Stimulated activated CD8-positive, alpha-beta memory T cell treated with anti-CD3 and anti-CD28 coated beads, Interleukin-12 subunit alpha, Interleukin-12 subunit beta, amount 100 ng/mL, for 24 hours (primary cell): ENCODE results near the gene SDF2.
A peak's percentile ranks its signal among the peaks of the same experiment; 100 is the strongest.

Experiments used
- DNase-seq: peaks from one replicate; pipeline ENCODE4 v3.0.0-alpha.2; 2020; ENCODE audit errors: extremely low read depth

SDF2 gene, protein sequence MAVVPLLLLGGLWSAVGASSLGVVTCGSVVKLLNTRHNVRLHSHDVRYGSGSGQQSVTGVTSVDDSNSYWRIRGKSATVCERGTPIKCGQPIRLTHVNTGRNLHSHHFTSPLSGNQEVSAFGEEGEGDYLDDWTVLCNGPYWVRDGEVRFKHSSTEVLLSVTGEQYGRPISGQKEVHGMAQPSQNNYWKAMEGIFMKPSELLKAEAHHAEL

DNA sequence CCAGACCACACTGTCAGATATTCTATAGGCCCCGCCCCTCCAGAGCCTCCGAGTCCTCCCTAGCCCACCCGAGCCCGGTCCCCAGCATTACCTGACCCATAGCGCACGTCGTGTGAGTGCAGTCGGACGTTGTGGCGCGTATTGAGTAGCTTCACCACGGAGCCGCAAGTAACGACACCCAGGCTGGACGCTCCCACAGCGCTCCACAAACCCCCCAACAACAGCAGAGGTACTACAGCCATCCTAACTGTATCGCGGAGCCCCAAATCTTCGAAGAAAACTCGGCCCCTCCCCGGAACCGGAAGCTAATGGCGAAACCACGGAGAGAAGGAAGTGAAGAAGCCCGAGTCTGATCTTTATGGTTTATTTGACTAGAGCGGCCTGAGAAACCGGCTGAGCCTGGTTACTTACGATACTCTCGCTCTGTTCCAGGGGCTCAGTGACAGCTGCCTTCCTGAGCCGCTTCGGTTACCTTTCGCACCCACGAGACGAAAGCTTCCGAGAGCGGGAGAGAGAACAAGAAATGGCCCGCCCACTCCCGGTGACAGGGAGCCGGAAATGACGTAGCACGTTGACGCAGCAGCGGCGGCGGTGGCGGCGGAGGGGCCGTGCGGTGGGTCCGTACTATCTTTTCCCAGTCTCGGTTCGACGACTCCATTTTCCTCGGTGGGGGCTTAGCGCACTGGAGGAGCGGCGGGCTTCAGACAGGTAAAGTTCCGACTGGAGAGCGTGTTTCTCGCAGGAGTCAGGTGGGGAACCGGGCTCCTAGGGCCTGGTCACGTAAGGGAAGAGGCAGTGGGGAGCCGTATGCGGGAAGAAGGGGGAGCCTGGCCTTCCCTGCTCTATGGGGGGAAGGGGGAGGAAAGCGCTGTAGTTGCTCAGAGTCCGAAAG lies at the start of gene SDF2, which contains the start of gene SUPT6H:
SDF2 (minus strand) TSS at position 272 of the 892 bp plus-strand sequence; CDS start at position 242, 30 bp downstream.
SUPT6H (plus strand) TSS at position 571 of the 892 bp plus-strand sequence. CDS start 11,197 bp downstream, outside the sequence.
- DNase-seq: peak; percentile 89

DNA sequence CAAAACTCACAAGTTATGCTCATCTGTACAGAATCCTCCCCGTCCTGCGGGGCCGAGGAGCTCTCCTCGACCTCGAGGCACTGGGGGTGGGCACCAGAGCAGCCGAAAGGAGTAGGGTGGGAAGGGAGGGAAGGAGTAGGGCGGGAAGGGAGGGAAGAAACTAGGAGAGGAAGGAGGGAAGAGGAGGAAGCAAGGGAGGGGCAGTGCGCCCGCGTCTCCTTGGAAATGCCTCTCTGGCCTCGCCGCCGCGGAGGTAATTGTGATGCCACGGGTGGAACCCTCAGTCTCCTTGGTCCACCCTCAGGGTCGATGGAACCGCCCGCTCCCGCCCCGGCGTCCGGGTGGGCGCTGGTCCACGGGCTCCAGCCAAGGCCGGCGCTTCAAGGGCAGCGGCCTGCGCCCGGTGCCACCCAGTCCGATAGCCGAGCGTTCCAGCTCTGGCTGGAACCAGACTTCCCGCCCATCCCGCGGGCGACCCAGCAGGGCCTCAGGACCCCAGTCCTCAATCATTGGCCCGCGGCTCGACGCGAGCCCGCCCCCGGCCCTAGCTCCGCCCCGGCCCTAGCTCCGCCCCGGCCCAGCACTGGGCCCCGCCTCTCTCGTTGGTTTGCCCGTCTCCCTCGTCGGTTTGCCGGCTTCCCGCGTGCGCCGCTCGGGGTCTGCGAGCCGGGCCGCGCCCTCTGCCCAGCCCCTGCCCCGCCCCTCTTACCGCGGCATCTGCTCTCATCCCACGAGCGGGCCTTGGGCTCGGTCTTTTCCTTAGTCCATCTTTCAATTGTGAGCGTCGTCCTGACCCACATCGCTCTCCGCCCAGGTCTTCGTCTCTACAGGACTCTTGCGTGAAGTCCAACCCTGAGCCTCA lies 49.4 kb upstream of the SDF2 start:
- no peak for DNase-seq

DNA sequence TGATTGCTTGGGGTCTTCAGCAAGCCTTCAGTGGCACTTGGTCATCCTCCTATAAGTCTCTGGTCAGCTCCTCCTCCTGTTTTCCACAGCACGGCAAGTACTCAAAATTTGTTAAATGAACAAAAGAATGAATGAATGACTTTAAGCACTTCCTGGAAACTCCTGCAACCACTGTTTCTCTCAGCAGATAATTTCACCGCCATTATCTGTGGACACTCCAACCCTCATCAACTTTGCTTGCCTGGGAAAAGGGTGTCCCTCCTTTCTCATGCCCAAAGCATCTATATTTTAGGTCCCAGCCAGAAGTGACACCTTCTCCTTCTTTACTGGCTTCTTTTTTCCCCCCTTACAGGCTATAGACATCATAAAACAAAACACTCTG lies 45.6 kb upstream of the SDF2 start:
- DNase-seq: no peak

DNA sequence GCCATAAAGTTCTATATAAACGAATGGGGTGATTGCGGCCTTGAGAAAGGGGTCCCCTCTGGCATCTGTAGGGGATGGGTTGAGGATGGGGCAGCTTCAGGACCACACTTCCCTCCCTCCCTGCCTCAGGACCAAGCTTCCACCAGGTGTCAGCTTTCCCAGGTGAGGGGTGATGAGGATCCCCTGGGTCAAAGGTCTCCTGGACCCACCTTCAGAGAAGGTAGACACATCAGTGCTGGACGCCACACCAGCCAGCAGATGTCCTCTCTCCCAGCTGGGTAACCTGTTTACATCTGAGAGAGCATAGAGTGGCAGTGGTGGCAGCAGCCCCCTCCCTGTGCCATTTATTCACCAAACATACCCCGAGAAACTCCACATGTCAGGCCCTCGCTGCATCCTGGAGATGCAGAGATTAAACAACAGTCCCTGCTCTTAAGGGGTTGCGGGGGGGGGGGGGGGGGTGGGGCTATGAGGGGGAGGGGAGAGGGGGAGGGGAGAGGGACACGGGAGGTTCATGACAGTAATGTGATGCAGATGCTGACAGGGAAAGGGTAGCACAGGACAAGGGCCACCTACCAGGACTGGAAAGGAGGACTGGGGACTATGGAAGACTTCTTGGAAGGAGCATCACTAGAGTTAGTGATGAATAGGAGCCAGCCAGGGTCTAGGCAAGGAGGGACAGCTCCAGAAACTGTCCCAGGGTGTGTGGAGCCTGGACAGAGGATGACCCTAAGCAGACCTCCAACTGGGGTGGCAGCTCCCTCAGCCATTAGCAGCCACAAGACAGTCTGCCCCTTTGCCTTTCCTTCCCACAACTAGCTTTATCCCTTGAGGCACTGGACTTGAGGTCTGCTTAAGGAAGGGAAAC lies 45.0 kb upstream of the SDF2 start:
- no peak for DNase-seq

DNA sequence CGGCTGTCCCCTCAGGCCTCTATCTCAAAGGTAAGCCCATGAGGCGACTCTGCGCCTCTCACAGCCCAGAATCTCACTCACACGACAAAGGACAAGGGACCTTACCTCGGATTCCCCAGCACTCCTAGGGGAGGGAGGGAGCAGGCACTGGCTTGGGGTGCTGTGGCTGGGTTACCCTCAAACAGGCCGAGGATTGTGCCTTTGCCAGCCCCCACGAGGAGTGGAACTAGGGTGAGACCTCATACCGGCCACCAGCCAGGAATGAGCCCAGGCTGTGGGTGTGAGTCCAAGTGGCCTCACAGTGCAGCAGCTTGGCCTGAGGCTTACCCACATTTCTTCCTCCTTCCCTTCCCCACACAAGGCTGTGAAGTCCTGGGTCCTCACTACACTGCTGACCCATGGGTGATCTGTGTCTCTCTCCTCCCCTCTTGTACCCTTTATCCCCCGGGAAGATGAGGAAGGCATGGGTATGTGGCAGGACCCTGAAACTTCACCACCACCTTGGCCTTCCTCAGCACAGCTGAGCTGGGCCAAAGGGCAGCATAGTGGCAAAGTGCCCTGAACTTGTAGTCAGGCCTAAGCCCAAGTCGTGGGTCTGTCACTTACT lies 44.1 kb upstream of the SDF2 start:
- no peak for DNase-seq

DNA sequence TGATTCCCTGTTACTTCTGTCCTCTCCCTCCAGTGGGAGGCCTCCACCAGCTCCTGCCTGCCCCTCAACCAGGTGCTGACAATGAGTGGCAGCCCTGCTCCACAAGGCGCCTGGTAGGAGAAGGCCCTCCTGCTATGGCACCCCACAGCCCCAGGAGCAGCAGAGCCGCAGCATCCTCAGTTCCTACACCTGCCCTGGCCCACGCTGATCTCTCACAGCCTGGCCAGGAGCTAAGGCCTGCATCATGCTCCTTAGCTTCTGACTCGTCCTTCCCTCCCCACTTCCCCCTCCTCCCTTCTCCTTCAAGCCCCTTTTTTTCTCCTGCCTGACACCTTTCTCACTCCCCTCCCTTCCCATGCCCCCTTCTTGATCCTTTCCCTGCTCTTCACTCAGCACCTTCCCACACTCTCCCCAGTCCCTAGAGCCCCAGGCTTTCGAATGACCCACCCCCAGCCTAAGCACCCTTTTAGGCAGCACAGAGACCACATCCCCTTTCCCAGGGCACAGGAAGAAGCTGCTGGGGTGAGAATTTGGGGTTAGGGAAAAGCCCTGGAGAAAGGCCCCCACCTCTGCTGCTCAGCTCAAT lies 43.5 kb upstream of the SDF2 start:
- DNase-seq: no peak

DNA sequence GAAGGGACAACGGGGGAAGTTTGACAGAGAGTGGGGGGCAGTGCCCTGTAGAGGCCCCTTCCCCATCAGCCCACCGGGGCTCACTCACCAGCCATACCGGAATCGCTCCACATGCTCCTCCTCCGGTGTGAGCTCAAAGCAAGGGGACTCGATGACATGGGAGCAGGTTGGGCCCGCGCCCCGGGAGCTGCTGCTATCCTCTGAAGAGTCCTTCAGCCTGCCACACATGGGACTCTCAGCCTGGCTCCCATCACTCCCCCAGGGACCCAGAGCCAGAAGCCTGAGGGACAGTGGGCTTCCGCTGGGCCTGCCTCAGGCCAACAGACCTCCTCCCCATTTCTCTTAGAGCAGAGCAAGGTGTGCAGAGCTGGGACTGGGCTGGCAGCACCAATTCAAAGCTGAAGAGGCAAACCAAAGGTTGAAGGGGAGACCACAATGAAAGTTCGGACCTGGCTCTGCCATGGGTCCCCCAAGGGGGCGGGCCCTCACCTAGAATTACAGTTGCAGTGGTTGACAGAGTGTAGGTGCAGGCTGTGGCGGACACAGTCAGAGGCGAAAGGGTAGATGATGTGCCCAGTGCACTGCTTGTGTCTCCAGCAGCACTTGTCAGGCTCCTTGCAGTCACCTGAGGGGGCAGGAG lies 42.6 kb upstream of the SDF2 start:
- DNase-seq: no peak

DNA sequence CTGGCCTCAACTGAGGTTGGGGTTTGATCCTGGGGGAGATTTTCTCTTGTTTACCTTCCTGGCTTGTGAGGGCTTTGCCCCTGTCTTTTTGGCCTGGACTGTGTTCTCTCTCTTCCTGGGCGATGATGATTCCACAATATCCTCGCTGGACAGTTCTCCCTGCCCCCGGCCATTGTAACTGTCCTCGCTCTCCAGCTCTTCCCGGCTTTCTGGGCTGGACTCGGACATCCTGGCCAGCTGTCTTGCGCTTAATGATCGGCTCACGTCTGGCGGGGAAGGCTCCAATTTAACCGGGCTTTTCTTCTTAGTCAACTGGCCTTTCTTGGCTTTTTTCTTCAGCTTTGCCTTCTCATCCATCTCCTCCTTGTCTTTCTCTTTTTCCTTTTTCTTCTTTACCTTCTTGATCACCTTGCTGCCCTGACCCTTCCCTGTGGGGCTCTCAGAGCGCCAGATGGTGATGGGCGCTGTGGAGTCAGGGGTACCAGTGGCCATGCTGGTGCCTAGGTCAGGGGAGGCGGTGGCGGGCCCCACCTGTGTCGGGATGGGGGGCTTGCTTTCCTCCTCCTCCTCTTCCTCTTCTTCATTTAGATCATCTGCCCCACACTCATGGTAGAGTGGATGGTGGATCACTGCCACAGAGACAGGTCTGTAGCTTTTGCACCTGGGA lies 42.0 kb upstream of the SDF2 start:
- no peak for DNase-seq

DNA sequence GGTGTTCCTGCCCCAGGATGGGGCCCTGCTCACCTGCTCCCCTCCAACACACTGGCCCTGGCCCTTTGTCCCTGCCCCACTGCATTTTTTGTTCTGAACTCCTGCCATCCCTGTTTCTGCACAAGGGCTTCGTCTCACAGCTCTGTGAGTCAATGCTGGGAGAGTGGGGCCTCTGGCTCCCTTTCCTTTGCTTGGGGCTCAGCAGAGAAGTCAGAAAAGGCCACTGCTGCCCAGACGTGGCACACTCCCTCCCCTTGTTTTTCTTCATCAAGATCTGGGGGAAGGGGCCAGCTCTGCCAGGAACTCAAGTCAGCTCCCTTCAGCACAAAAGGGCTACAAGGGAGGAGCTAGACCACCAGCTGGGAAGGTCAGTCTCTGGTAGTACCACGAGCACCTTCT lies 41.0 kb upstream of the SDF2 start:
- no peak for DNase-seq

DNA sequence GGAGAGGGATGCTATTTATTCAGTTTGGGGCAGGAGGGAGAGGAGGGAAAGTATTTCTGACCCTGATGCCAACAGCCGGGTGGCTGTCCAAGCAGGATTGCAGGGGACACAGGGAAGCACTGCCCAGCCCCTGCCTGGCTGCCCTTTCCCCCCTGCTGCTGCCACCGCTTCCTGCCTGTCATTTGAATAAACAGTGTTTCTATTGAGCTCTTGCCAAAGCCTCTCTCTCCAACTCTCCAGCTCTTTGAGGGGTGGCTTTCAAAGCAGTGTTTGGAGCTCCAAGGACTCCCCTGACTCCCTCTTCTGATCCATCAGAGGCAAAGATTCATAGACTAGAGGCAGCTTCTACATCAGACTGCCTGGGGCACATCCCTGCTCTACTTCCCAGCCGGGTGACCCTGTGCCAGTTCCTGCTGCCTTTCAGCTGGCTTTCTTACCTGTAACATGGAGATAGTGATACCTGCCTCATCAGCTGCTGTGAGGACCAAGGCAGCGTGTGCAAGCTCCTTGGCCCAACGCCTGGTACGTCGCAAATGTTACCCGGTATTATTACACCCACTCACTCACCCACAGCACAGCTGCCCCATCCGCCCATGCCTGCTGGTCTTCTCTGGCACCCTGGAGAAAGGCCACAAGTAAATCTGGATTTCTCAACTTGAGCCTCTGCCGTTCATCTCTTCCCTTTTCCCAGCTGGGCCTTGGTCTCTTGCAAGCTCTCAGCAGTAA lies 40.5 kb upstream of the SDF2 start:
- no peak for DNase-seq

DNA sequence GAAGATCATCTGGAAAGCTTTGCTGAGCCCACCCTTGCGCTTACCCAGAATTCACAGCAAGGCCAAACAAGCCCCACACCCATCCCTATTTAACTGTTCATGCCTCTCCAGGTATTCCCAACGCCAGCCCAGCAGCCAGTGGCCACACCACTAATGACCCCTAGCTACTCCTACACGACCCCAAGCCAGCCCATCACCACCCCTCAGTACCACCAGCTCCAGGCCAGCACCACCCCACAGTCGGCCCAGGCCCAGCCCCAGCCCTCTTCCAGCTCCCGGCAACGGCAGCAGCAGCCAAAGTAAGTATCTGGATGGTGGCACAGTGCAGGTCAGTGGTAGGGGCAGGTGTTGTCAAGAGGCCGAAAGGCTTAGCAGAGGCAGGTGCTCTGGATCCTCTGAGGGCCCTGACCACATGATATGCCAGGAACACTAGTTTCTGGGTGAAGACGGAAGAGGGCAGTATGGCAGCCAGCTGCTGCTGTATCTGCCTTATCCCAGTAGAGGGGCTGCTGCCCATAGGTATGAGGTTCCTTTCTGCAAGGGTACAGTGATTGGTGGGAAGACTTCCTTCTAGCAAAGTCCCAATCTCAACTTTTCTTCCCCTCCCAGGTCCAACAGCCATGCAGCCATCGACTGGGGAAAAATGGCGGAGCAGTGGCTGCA lies 39.3 kb upstream of the SDF2 start:
- DNase-seq: no peak

DNA sequence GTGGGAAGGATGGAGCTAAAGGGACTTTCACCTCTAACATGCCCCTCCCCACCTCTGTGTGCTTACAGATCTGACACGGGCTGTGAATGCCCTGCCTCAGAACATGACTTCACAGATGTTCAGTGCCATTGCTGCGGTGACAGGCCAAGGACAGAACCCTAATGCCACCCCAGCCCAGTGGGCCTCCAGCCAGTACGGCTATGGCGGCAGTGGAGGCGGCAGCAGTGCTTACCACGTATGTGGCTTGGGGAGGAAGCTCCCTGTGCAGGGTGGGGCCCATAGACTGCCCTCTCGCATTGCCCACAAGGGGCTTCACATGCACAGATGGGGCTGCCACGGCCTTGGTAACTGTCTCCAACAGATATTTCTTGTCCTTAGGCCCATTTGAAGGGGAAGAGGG lies 38.6 kb upstream of the SDF2 start:
- no peak for DNase-seq

DNA sequence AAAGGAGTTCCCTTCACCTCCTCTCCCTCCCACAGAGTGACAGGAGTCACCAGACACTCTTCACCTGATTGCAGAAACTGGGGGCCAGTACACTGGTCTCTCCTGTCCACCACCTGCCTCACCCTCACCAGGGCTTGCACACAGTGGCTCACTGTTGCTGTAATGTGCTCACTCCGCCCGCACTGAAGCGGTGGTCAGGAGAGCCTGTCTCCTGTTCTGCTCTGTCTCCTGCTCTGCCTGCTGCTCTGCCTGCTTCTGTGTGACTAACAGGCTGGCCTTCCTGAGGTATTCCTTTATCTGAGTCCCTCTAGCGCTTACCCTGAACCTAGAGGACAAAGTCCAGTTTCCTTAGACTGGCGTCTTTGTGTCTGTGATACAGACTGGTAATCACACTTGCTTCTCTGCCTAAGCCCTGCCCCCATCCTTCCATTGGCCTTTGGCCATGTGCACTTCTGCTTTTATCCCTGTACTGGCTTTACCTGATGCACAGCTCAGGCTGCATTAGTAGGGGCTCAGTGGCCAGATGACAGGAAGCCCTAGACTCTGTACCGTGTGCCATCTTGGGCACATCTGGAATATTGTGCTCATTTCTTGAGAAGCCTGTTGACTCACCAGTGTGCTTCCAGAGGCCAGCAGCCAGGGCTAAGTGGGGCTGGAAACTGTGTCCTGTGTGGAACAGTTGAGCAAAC lies 36.7 kb upstream of the SDF2 start:
- DNase-seq: no peak

DNA sequence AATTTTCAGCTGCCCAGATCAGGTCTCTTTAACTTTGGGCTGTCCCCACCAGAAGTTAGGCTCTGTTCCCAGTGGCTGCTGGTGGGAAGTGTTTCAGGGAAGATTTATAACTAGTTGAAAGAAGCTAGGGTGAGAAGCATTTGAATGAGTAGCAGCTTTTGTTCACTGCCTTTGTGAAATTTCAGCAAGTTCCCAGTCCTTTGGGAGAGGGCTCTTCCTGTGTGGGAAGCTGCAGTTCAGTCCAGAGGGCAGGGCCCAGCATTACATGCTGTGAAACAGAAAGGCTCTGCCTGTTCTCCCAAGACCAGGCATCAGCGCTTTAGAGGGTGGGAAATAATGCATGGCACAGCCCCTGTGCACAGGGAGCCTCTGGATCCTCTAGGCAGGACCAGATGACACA lies 32.2 kb upstream of the SDF2 start:
- no peak for DNase-seq

DNA sequence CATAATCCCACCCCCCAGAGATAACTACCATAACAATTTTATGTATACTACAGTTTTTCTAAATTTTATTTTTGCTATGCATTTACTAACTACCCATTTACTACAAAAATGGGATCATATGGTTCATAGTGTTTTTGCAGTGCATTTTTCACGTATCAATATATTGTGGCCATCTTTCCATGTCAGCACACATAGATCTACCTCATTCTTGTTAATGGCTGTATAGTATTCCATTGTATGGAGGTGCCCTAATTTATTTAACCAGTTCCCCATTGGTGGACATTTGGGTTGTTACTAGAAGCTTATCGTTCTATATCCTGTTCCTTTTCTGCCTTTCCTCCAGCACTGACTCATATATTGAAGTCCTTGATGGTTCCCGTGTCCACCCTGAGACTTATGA lies 27.3 kb upstream of the SDF2 start:
- no peak for DNase-seq

DNA sequence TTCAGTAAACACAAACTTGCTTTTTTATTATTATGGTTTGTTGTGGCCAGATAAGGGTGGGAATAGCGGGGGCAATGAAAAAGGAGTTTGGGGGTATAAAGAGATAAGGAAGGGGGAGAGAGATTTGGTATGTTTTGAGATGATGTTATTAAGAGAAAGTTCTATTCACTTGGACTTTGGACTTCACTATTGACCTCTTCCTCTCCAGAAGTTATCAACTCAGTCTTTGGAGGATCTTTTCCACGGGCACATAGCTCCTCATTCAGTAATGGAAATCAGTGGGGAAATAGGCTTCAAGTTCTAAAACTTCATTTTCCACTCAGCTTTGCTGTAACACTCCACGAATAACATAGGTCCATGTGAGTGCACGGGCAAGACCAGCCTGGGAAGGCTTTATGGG lies 26.8 kb upstream of the SDF2 start:
- DNase-seq: no peak

DNA sequence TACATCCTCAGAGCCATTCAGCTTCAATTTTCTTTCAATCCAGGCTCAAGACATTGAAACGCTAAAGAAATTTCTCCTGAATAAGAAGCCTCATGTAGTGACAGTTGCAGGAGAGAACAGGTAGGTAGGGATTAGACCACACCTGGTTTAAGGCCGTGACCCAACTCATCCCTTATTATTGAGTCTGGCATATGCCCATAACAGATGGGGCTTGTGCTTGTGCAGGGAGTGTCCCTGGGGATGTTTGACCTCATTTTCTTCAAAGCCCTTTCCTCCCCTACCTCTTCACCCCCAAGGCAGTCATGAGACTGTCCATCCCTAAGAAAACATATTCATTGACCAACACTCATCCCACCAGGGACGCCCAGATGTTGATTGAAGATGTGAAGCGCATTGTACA lies 24.6 kb upstream of the SDF2 start:
- no peak for DNase-seq

DNA sequence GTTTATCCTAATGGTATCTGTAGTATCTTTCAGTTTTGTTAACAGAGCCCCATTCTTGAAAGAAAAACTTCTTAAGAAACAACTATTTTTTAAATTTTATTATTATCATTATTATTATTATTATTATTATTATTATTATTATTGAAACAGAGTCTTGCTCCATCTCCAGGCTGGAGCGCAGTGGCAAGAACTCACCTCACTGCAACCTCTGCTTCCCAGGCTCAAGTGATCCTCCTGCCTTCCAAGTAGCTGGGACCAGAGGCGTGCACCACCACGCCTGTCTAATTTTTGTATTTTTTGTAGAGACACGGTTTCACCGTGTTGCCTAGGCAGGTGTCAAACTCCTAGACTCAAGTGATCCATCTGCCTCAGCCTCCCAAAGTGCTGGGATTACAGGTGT lies 23.7 kb upstream of the SDF2 start:
- no peak for DNase-seq
